ENCODE measurements around the gene CHTF8. TPM values are rescaled to one million over a fixed set of nuclear protein-coding genes. Genes with fewer than 3 reads are reported as not detected.

The CHTF8 gene
- total RNA-seq, 1 experiment from 2014 or later: 119 TPM

GRCh38 chr16:69133373-69133954 lies 1.1 kb upstream of the CHTF8 start:
- CTCF ChIA-PET: interaction anchor here (0.6 to 1.0 kb wide), 5 partner anchors 9 to 324 kb away, joined by 3 to 8 read pairs (median 5); partner anchors contain the start of gene HAS3
- H3K4me1 Mint-ChIP-seq (ENCODE audit: low read depth, unreplicated experiment): peaks cover 5% of the 10 kb centered on the region
- Histone ChIP-seq H3K27me3 (replicated peaks; ENCODE audit: control insufficient read depth, insufficient read depth, low read length) (no peaks in the 10 kb centered on the region), H3K36me3 (ENCODE audit: control insufficient read depth, insufficient read depth, low read length) (peaks cover 1% of the 10 kb centered on the region), H3K4me1 (peaks cover 14% of the 10 kb centered on the region; the same call in 1 of the 2 replicates), H3K9me3 (no peaks in the 10 kb centered on the region), H3K4me3 (ENCODE audit: low read depth, low read length) (peak overlapping the region; percentile 54)
- H3K9me3 Mint-ChIP-seq (ENCODE audit: unreplicated experiment): no peaks in the 10 kb centered on the region
- POLR2A ChIA-PET: interaction anchor here (0.5 to 0.8 kb wide), 18 partner anchors 14 to 407 kb away, joined by 3 to 7 read pairs (median 3); partner anchors contain the start of gene CDH1
- intact Hi-C loops (cut with micrococcal nuclease; ENCODE audit: unreplicated experiment): no loop called here
- H3K36me3 Mint-ChIP-seq (ENCODE audit: insufficient read depth, unreplicated experiment): peaks cover 71% of the 10 kb centered on the region
- H3K27ac Mint-ChIP-seq (ENCODE audit: unreplicated experiment): peak overlapping the region; percentile 92
- no peaks in the 10 kb centered on the region for H3K27me3 Mint-ChIP-seq (ENCODE audit: insufficient read depth, unreplicated experiment)
- peak overlapping the region; percentile 96 for H3K4me3 Mint-ChIP-seq (ENCODE audit: unreplicated experiment)
- no TSS peak for BruUV-seq (replicated peaks)
- no peak for TF ChIP-seq CTCF (IDR thresholded peaks at IDR 0.05; ENCODE audit: insufficient read depth in 1 of 2, low read depth in 1 of 2, low read length in 1 of 2, severe bottlenecking in 1 of 2, unreplicated experiment in 1 of 2)
- no peak for DNase-seq

GRCh38 chr16:69131839-69132423 lies 457 bp downstream of the CHTF8 start:
- Mint-ChIP-seq H3K4me1 (ENCODE audit: low read depth, unreplicated experiment) (peaks cover 5% of the 10 kb centered on the region), H3K27me3 (ENCODE audit: insufficient read depth, unreplicated experiment) (no peaks in the 10 kb centered on the region), H3K9me3 (ENCODE audit: unreplicated experiment) (no peaks in the 10 kb centered on the region), H3K27ac (ENCODE audit: unreplicated experiment) (peak overlapping the region; percentile 92), H3K36me3 (ENCODE audit: insufficient read depth, unreplicated experiment) (peaks cover 71% of the 10 kb centered on the region), H3K4me3 (ENCODE audit: unreplicated experiment) (peak overlapping the region; percentile 96)
- H3K27me3 ChIP-seq (replicated peaks; ENCODE audit: control insufficient read depth, insufficient read depth, low read length): no peaks in the 10 kb centered on the region
- intact Hi-C loops (cut with micrococcal nuclease; ENCODE audit: unreplicated experiment): no loop called here
- CTCF ChIA-PET: interaction anchor here (0.5 to 1.8 kb wide), 3 partner anchors 61 to 284 kb away, joined by 4 read pairs; no protein-coding TSS in a partner anchor
- no TSS peak for BruUV-seq (replicated peaks)
- DNase-seq: peak; percentile 93 to 95
- H3K36me3 ChIP-seq (ENCODE audit: control insufficient read depth, insufficient read depth, low read length): no peaks in the 10 kb centered on the region; the same call in 1 of the 2 replicates
- H3K4me1 ChIP-seq: peaks cover 14% of the 10 kb centered on the region; the same call in 1 of the 2 replicates
- no peak for TF ChIP-seq CTCF (IDR thresholded peaks at IDR 0.05; ENCODE audit: insufficient read depth in 1 of 2, low read depth in 1 of 2, low read length in 1 of 2, severe bottlenecking in 1 of 2, unreplicated experiment in 1 of 2)
- POLR2A ChIA-PET: interaction anchor here (0.6 to 1.2 kb wide), 3 partner anchors 55 to 158 kb away, joined by 3 to 21 read pairs (median 10); partner anchors contain the start of gene SNTB2
- H3K9me3 ChIP-seq: no peaks in the 10 kb centered on the region
- H3K4me3 ChIP-seq (ENCODE audit: low read depth, low read length): peak overlapping the region; percentile 54

GRCh38 chr16:69131167-69131838 lies 1.1 kb downstream of the CHTF8 start:
- Histone ChIP-seq H3K9me3 (no peaks in the 10 kb centered on the region), H3K4me3 (ENCODE audit: low read depth, low read length) (peak overlapping the region; percentile 54), H3K4me1 (peaks cover 14% of the 10 kb centered on the region; the same call in 1 of the 2 replicates), H3K27me3 (replicated peaks; ENCODE audit: control insufficient read depth, insufficient read depth, low read length) (no peaks in the 10 kb centered on the region), H3K36me3 (ENCODE audit: control insufficient read depth, insufficient read depth, low read length) (no peaks in the 10 kb centered on the region; the same call in 1 of the 2 replicates)
- peaks cover 5% of the 10 kb centered on the region for H3K4me1 Mint-ChIP-seq (ENCODE audit: low read depth, unreplicated experiment)
- CTCF ChIA-PET: interaction anchor here (0.5 to 1.8 kb wide), 2 partner anchors 62 to 284 kb away, joined by 4 read pairs; no protein-coding TSS in a partner anchor
- no peak for TF ChIP-seq CTCF (IDR thresholded peaks at IDR 0.05; ENCODE audit: insufficient read depth in 1 of 2, low read depth in 1 of 2, low read length in 1 of 2, severe bottlenecking in 1 of 2, unreplicated experiment in 1 of 2)
- H3K27me3 Mint-ChIP-seq (ENCODE audit: insufficient read depth, unreplicated experiment): no peaks in the 10 kb centered on the region
- peak overlapping the region; percentile 92 for H3K27ac Mint-ChIP-seq (ENCODE audit: unreplicated experiment)
- H3K9me3 Mint-ChIP-seq (ENCODE audit: unreplicated experiment): no peaks in the 10 kb centered on the region
- H3K36me3 Mint-ChIP-seq (ENCODE audit: insufficient read depth, unreplicated experiment): peaks cover 70% of the 10 kb centered on the region
- peak in 1 of 2 experiments; percentile 24 for DNase-seq
- POLR2A ChIA-PET: interaction anchor here (0.5 to 0.6 kb wide), 3 partner anchors 14 to 159 kb away, joined by 5 to 21 read pairs (median 10); no protein-coding TSS in a partner anchor
- intact Hi-C loops (cut with micrococcal nuclease; ENCODE audit: unreplicated experiment): no loop called here
- H3K4me3 Mint-ChIP-seq (ENCODE audit: unreplicated experiment): peak overlapping the region; percentile 96
- no TSS peak for BruUV-seq (replicated peaks)

Data from Caco-2 (cell line).